Liver (tissue), 9 donors: ENCODE measurements around the gene PRR16. TPM values are rescaled to one million over a fixed set of nuclear protein-coding genes. Genes with fewer than 3 reads are reported as not detected.

Experiments
- DNase-seq: peaks from one replicate; pipeline ENCODE4 v3.0.0-alpha.2; 2017; ENCODE audit warnings: low spot score
- H3K27ac ChIP-seq, 2 donors: one replicate each; pipeline ENCODE4 v1.7.0; 2013; ENCODE audit warnings: inconsistent platforms in 2 of 2, low read length in 2 of 2, control low read depth in 1 of 2, low read depth in 1 of 2, mild to moderate bottlenecking in 1 of 2
- H3K27me3 ChIP-seq, 4 donors: one replicate each; pipeline versions ENCODE4 v1.6.1 to v1.7.0; 2013; ENCODE audit warnings: low read length in 3 of 4, inconsistent platforms in 1 of 4, mild to moderate bottlenecking in 1 of 4, moderate library complexity in 1 of 4; ENCODE audit not compliant: control insufficient read depth in 4 of 4, insufficient read depth in 4 of 4
- H3K36me3 ChIP-seq, 4 donors: one replicate each; pipeline versions ENCODE4 v1.6.1 to v1.7.0; 2013; ENCODE audit warnings: low read length in 3 of 4, mild to moderate bottlenecking in 3 of 4, low read depth in 1 of 4, moderate library complexity in 1 of 4; ENCODE audit not compliant: control insufficient read depth in 4 of 4, insufficient read depth in 3 of 4
- H3K4me1 ChIP-seq, 4 donors: one replicate each; pipeline versions ENCODE4 v1.6.1 to v1.7.0; 2013; ENCODE audit warnings: low read length in 3 of 4, mild to moderate bottlenecking in 3 of 4, moderate library complexity in 1 of 4; ENCODE audit not compliant: control insufficient read depth in 4 of 4, insufficient read depth in 4 of 4
- H3K4me3 ChIP-seq, 3 donors: one replicate each; pipeline versions ENCODE4 v1.6.1 to v1.7.0; 2013; ENCODE audit warnings: low read length in 3 of 3, control low read depth in 1 of 3, low read depth in 1 of 3, mild to moderate bottlenecking in 1 of 3
- H3K9ac ChIP-seq, 2 donors: one replicate each; pipeline ENCODE4 v1.7.0; 2013; ENCODE audit warnings: low read length in 2 of 2, mild to moderate bottlenecking in 2 of 2, moderate library complexity in 2 of 2, control low read depth in 1 of 2, low read depth in 1 of 2
- H3K9me3 ChIP-seq, 4 donors: one replicate each; pipeline versions ENCODE4 v1.6.1 to v1.7.0; 2013; ENCODE audit warnings: low read length in 3 of 4; ENCODE audit not compliant: control insufficient read depth in 4 of 4
- ATF3 ChIP-seq: IDR thresholded peaks from 2 replicates; pipeline ENCODE4 v1.6.1; 2016; ENCODE audit warnings: antibody characterized with exemption
- EGR1 ChIP-seq, 2 donors: IDR thresholded peaks; 2 replicates each; pipeline ENCODE4 v1.6.1; 2016 to 2018; ENCODE audit warnings: antibody characterized with exemption in 2 of 2, low read depth in 2 of 2
- FOXA1 ChIP-seq: IDR thresholded peaks from 2 replicates; pipeline ENCODE4 v1.6.1; 2016; ENCODE audit warnings: antibody characterized with exemption
- FOXA2 ChIP-seq: IDR thresholded peaks from 2 replicates; pipeline ENCODE4 v1.6.1; 2016; ENCODE audit warnings: antibody characterized with exemption
- GABPA ChIP-seq, 2 donors: IDR thresholded peaks in 1 of 2; conservative IDR thresholded peaks in 1 of 2; 2 replicates each; pipeline ENCODE4 v1.6.1; 2016; ENCODE audit warnings: antibody characterized with exemption in 2 of 2, mild to moderate bottlenecking in 1 of 2, moderate library complexity in 1 of 2
- HNF4A ChIP-seq, 2 donors: conservative IDR thresholded peaks; 2 replicates each; pipeline ENCODE4 v1.6.1; 2016; ENCODE audit warnings: antibody characterized with exemption in 2 of 2, mild to moderate bottlenecking in 2 of 2
- HNF4G ChIP-seq: IDR thresholded peaks from 2 replicates; pipeline ENCODE4 v1.6.1; 2016; ENCODE audit warnings: antibody characterized with exemption
- JUND ChIP-seq, 2 donors: IDR thresholded peaks; 2 replicates each; pipeline ENCODE4 v1.6.1; 2016; ENCODE audit warnings: antibody characterized with exemption in 2 of 2
- NR2F2 ChIP-seq: IDR thresholded peaks from 2 replicates; pipeline ENCODE4 v1.6.1; 2016; ENCODE audit warnings: antibody characterized with exemption
- RAD21 ChIP-seq, 2 donors: IDR thresholded peaks; 2 replicates each; pipeline ENCODE4 v1.6.1; 2016; ENCODE audit warnings: antibody characterized with exemption in 2 of 2, mild to moderate bottlenecking in 2 of 2
- REST ChIP-seq: IDR thresholded peaks from 2 replicates; pipeline ENCODE4 v1.6.1; 2016; ENCODE audit warnings: antibody characterized with exemption, mild to moderate bottlenecking
- RXRA ChIP-seq, 2 donors: IDR thresholded peaks; 2 replicates each; pipeline ENCODE4 v1.6.1; 2017 to 2018; ENCODE audit warnings: antibody characterized with exemption in 2 of 2, mild to moderate bottlenecking in 1 of 2
- SP1 ChIP-seq: IDR thresholded peaks from 2 replicates; pipeline ENCODE4 v1.6.1; 2018; ENCODE audit warnings: antibody characterized with exemption, mild to moderate bottlenecking
- TAF1 ChIP-seq: conservative IDR thresholded peaks from 2 replicates; pipeline ENCODE4 v1.6.1; 2016; ENCODE audit warnings: antibody characterized with exemption, mild to moderate bottlenecking
- YY1 ChIP-seq: IDR thresholded peaks from 2 replicates; pipeline ENCODE4 v1.6.1; 2016; ENCODE audit warnings: antibody characterized with exemption, mild to moderate bottlenecking
- ZBTB33 ChIP-seq: IDR thresholded peaks from 2 replicates; pipeline ENCODE4 v1.6.1; 2016; ENCODE audit warnings: antibody characterized with exemption
- WGBS: extraction: QIAGEN DNeasy Blood & Tissue Kit; methylation state at CpG from one replicate; pipeline ENCODE4 v1.1.7; 2013; 5-methylcytosine and 5-hydroxymethylcytosine counted together
- polyA plus RNA-seq, 2 donors: library from polyadenylated mRNA; stranded (reverse) in 1 of 2; unstranded in 1 of 2; fragments of 200-250 nt in 1 of 2; fragments of >200 nt in 1 of 2; fragmentation: Nextera tagmentation in 1 of 2; extraction: Ambion mirVana in 1 of 2; gene quantifications; one replicate each; pipeline versions ENCODE4 v1.2.1 to v1.2.3, GENCODE V29; 2013 to 2015
- total RNA-seq, 2 donors: library from RNA; depleted of rRNA; stranded (reverse); fragments of >200 nt; gene quantifications; one replicate each; pipeline ENCODE4 v1.2.3, GENCODE V29; 2014
- TF ChIP-seq, protein P1 (sequence below): IDR thresholded peaks from 2 replicates; pipeline ENCODE4 v1.6.1; 2016; ENCODE audit warnings: antibody characterized with exemption
- TF ChIP-seq, protein P2 (sequence below): fragments of 150-350 bp; IDR thresholded peaks from 2 replicates; pipeline ENCODE4 v1.5.1; 2017; ENCODE audit warnings: improper control_type of control experiment, low read depth, low read length; ENCODE audit not compliant: missing input control
- donor health status: healthy.
- donor health status: healthy.
- donor health status: healthy.
- donor health status: healthy.
- donor health status: healthy.

Gene PRR16
- total and polyA plus RNA-seq, 4 donors: 0.14 to 0.42 (median 0.21) TPM

DNA sequence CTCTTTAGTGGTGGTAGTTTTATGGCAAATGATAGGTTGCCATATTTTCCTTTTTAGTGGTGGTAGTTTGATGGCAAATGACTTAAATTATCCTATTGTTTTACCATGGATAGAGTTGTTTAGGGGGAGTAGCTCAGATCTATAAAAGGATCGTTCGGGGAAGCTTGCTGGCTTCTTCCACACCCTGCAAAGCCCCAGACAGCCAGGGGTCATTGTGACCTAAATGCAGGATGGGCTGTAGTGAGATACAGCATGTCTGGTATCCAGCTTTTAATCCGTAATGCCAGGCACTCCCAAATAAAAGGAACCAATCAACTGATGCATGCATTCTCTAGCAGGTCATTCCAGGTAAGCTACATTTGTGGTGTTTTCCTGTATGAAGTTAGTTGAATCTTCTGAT, 67.1 kb downstream of the PRR16 start:
- Histone ChIP-seq H3K9me3 (no peaks in the 10 kb centered on the region), H3K27ac (no peak overlapping the region), H3K27me3 (no peaks in the 10 kb centered on the region), H3K4me3 (no peak overlapping the region), H3K9ac (no peak overlapping the region), H3K36me3 (no peaks in the 10 kb centered on the region), H3K4me1 (no peaks in the 10 kb centered on the region)
- no peak for TF ChIP-seq FOXA1
- no peak for TF ChIP-seq REST
- no peak for TF ChIP-seq HNF4A (conservative IDR thresholded peaks at IDR 0.05)
- no peak for TF ChIP-seq ZBTB33
- TF ChIP-seq, protein P1, sequence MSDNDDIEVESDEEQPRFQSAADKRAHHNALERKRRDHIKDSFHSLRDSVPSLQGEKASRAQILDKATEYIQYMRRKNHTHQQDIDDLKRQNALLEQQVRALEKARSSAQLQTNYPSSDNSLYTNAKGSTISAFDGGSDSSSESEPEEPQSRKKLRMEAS: no peak
- no peak for TF ChIP-seq HNF4G
- no peak for TF ChIP-seq JUND (IDR thresholded peaks at IDR 0.05)
- no peak for TF ChIP-seq YY1
- no peak for TF ChIP-seq EGR1 (IDR thresholded peaks at IDR 0.05; ENCODE audit: low read depth in 2 of 2)
- no peak for TF ChIP-seq FOXA2
- no peak for TF ChIP-seq NR2F2
- no peak for TF ChIP-seq GABPA (IDR thresholded peaks at IDR 0.05 in 1 of 2, conservative IDR thresholded peaks at IDR 0.05 in 1 of 2)
- no peak for TF ChIP-seq RXRA (IDR thresholded peaks at IDR 0.05)
- no peak for TF ChIP-seq RAD21 (IDR thresholded peaks at IDR 0.05)
- TF ChIP-seq, protein P2, sequence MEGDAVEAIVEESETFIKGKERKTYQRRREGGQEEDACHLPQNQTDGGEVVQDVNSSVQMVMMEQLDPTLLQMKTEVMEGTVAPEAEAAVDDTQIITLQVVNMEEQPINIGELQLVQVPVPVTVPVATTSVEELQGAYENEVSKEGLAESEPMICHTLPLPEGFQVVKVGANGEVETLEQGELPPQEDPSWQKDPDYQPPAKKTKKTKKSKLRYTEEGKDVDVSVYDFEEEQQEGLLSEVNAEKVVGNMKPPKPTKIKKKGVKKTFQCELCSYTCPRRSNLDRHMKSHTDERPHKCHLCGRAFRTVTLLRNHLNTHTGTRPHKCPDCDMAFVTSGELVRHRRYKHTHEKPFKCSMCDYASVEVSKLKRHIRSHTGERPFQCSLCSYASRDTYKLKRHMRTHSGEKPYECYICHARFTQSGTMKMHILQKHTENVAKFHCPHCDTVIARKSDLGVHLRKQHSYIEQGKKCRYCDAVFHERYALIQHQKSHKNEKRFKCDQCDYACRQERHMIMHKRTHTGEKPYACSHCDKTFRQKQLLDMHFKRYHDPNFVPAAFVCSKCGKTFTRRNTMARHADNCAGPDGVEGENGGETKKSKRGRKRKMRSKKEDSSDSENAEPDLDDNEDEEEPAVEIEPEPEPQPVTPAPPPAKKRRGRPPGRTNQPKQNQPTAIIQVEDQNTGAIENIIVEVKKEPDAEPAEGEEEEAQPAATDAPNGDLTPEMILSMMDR: no peak
- no peak for TF ChIP-seq ATF3
- no peak for TF ChIP-seq TAF1
- TF ChIP-seq SP1: no peak
- DNase-seq: no peak
- 47% methylated on average over 3 of the region's 3 CpGs for WGBS
